ENCODE results near the gene ACTA1.
"Not testable (repeated sequence)": the region's sequence is repeated elsewhere in the genome, so short reads cannot be mapped to it uniquely, and the experiment has no call there.

Gene ACTA1

DNA sequence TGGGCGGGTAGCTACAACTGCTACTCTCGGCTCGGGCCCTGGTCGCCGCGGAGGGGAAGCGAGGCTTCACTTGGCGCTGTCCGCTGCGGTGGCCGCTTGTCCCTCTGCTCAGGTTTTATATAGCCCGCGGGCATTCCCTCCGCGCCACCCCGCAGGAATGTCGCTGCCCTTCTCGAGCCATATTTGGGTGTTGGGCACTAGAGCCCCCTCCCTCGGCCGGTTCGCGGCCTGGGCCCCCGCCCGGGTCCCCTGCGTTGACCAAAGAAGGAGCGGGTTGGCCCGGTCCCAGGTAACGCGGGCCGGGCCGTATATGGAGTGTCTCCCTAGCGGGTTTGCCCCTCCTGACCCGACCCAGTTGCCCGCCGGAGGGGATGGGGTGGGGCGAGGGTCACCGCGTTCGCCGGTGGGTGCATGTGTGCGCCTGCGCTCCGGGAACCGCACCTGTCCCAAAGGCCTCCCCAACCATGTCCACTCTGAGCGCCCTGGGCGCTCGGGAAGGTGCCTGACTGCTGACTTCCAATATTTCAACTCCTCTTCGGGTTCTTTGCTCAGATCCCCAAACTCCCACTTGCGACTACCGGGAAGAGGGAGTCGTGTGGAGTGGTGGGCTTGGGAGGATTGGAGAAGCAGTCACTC, at the start of gene ACTA1:
TSS of gene ACTA1 (minus strand) at position 90 of the 636 bp plus-strand sequence. CDS start 979 bp downstream, outside the sequence.
- no peak for DNase-seq

GRCh38 chr1:229482511-229482910, 48.6 kb upstream of the ACTA1 start:
- DNase-seq: no peak

- no peak for DNase-seq
Measured at GRCh38 chr1:229480495-229480894, 46.6 kb upstream of the ACTA1 start.

DNA sequence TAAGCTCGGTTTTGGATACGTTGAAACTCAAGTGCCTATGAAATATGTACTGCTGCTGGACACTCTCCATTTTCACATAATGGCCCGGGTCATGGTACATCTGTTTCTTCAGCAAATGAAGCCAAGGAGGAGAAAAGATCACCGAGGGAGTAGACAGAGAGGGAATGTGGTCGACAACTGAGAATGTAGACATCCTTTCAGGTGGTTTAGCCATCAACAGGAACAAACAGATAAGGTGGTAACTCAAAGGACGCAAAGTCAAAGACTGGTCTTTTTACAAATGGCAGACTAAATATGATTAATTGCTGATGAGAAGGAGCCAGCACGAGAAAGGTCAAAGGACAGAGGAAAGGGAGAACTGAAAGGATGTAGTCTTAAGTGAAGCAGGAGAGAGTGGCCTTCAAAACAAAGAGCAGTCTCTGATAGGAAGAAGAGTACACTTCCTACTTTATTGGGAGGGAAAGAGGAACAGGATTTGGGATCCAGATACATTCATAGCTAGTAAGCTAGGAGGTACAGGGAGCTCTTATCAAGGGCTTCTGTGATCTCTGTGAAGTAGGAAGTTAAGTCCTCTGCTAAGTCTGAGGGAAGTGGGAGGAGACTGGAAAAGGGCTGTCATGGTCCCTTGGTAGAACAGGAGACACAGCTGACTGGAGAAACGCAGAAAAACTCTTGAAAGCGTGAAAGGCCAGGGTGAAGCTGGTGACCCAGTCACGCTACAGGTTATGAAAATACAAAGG, 45.9 kb upstream of the ACTA1 start:
- no peak for DNase-seq

GRCh38 chr1:229478852-229479251, 45.0 kb upstream of the ACTA1 start:
- peak in 1 of 51 donors; percentile 10 for DNase-seq

DNA sequence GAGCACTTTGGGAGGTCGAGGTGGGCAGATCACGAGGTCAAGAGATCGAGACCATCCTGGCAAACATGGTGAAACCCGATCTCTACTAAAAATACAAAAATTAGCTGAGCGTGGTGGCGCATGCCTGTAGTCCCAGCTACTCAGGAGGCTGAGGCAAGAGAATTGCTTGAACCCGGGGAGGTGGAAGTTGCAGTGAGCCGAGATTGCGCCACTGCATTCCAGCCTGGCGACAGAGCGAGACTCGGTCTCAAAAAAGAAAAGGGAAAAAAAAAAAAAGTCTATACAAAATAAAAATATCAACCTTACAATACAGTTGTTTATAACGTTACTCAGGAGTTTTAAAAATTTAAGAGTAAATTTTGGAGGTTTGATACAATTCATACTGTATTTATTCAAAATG, 42.0 kb upstream of the ACTA1 start:
- DNase-seq: not testable (repeated sequence)

GRCh38 chr1:229474509-229474908, 40.6 kb upstream of the ACTA1 start:
- no peak for DNase-seq

- DNase-seq: no peak
Measured at GRCh38 chr1:229471175-229471574, 37.3 kb upstream of the ACTA1 start.

DNA sequence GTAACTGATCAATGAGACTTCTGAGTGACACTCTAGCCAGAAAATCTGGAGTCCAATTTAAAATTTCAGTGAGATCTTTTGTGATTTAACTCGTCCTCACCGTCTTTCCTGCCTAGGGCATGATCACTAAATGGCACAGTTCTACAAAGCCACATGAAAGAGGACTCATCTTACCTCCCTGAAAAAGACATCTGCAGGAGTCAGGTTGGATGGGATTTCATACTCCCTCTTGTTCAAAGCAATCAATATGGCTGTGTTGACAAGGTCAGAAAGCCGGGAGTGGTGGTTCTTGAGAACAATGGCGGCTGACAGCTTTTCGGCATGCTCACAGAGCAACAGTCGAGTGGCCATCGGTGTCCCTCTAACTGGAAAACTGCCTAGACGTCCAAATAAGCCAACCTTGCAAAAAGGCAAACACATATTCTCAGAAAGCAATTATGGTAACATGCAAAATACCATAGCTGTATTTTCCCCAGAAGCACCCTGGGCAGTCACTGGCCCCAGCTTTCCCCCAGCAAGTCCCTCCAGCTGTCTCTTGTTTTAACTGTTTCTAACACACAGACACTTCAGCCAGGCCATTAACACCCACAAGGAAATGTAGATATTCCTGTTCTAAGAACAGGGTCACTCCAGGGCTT, 36.6 kb upstream of the ACTA1 start:
- no peak for DNase-seq

DNA sequence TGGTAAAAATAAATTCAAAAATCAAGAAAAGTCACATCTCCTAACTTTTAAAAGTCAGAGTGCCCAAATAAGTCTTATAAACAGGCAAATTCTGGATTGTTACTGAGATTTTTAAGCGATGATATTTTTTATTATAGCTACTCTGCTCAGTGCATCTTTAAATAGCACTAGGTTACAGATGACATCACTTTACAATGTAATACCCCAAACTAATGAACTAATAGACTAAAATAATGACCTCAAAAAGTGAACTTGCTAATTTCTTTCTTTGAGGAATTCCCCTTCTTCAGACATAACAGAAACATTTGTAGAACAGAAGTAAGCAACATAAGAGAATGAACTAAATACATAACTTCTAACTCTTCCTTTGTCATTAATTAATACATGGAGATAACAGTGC, 33.0 kb upstream of the ACTA1 start:
- DNase-seq: no peak

- DNase-seq: no peak
Measured at GRCh38 chr1:229464672-229465071, 30.8 kb upstream of the ACTA1 start.

GRCh38 chr1:229461032-229461668, 27.3 kb upstream of the ACTA1 start:
- peak in 17 of 51 donors; percentile 2 to 56 (median 25) for DNase-seq

DNA sequence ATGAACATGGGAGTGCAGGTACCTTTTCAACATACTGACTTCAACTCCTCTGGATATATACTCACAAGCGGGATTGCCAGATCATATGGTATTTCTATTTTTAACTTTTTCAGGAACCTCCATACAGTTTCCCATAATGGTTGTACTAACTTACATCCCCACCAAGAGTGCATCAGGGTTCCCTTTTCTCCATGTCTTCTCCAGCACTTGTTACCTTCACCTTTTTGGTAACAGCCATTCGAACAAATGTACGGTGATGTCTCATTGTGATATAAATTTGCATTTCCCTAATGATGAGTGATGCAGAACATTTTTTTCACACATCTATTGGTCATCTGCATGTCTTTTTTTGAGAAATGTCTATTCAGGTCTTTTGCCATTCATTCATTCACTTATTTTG, 25.9 kb upstream of the ACTA1 start:
- DNase-seq: no peak

- no peak for DNase-seq
Measured at GRCh38 chr1:229457436-229457835, 23.5 kb upstream of the ACTA1 start.

- no peak for DNase-seq
Measured at GRCh38 chr1:229456016-229456415, 22.1 kb upstream of the ACTA1 start.

- no peak for DNase-seq
Measured at GRCh38 chr1:229454056-229454455, 20.2 kb upstream of the ACTA1 start.

DNA sequence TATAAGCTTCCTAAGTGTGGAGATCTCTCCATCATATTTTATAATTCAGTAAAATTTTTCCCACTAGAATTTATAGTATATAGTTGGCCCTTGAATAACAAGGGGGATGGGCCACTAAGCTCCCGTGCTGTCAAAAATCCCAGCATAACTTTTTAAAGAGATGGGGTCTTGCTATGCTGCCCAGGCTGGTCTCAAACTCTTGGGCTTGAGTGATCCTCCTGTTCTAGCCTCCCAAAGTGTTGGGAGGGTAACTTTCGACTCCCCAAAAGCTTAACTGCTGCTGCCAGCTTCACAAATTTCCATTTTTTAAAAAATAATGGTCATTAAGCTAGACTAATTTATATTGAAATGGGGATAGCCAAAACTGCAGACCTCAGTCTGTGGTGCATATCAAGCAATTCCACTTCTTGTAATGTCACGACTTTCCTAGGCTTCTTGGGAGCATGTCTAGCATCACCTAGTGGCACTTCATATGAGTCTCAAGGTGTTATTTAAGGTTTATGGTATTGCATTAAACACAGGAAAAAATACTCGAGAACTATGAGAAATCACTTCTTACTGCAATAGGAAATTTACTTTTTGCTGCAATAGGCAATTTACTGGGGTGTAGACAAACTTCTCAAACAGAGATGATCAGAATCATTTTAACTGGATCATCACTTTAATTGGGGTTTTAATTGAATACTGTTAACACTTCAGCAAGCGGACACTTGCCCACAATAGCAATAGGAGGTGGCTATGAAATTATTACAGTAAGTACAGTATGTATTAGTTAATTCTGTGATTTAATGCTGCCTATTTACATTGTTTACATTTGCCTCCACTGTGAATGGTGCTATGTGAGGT, 19.3 kb upstream of the ACTA1 start:
- no peak for DNase-seq

DNA sequence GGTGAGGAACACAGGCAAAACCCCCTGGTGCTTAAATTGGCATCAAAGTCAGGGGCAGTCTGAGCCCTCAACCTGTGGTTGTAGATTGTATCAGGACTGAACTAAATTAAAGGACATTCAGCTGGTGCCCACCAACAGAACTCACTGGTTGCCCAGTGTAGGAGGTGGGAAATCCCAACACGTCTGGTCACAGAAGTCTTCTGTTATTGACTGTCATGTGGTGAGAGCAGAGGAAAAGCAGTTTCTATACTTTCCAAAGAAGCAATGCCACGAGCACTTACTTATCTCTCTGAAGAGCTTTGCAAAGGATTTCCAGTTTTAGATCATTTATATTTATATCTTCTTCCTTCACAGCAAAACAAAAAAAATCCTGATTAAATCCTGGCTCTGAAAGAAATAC, 15.0 kb upstream of the ACTA1 start:
- DNase-seq: no peak

DNA sequence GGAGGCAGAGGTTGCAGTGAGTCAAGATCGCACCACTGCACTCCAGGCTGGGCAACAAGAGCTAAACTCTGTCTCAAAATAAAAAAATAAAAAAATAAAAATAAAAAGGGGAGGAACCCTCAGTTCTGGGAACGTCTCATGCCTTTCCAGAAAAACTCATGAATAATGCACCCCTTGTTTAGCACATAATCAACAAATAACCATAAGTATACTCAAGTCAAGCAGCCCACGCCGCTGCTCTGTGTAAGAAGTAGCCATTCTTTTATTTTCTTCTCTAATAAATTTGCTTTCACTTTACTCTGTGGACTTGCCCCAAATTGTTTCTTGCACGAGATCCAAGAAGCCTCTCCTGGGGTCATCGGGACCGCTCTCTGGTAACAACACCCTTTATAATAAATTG, 14.5 kb upstream of the ACTA1 start:
- no peak for DNase-seq

GRCh38 chr1:229447809-229448252, 13.9 kb upstream of the ACTA1 start:
- no peak for DNase-seq

DNA sequence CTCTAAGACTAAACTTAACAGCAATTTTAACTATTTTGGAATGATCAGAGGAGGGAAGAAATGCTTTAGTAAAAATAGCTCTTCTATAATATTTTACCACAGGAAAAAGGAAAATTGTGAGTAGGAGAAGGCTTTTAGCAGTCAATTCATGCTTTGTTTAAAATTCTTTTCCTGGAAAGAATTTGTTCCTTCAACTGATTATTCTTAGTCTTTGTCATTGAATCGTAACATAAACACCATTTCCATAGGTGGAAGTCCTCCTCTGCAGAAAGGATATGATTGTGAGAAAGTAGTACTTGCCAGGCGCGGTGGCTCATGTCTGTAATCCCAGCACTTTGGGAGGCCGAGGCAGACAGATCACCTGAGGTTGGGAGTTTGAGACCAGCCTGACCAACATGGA, 11.9 kb upstream of the ACTA1 start:
- no peak for DNase-seq
